Erythroblast (primary cell): ENCODE measurements around the gene AMELY.
"Not testable (repeated sequence)": the region's sequence is repeated elsewhere in the genome, so short reads cannot be mapped to it uniquely, and the experiment has no call there.

ENCODE experiments used
- DNase-seq, 2 experiments: peaks; one replicate each; lab custom pipeline; 2025; lab: John Stamatoyannopoulos, UW
- GATA1 ChIP-seq: IDR thresholded peaks from 2 replicates; pipeline ENCODE4 v1.6.1; 2011; ENCODE audit warnings: low read depth, mild to moderate bottlenecking, control low read depth, low read length, moderate library complexity
- POLR2A ChIP-seq: IDR thresholded peaks from 2 replicates; pipeline ENCODE4 v1.6.1; 2011; ENCODE audit warnings: mild to moderate bottlenecking, low read length

AMELY gene, protein sequence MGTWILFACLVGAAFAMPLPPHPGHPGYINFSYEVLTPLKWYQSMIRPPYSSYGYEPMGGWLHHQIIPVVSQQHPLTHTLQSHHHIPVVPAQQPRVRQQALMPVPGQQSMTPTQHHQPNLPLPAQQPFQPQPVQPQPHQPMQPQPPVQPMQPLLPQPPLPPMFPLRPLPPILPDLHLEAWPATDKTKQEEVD

DNA sequence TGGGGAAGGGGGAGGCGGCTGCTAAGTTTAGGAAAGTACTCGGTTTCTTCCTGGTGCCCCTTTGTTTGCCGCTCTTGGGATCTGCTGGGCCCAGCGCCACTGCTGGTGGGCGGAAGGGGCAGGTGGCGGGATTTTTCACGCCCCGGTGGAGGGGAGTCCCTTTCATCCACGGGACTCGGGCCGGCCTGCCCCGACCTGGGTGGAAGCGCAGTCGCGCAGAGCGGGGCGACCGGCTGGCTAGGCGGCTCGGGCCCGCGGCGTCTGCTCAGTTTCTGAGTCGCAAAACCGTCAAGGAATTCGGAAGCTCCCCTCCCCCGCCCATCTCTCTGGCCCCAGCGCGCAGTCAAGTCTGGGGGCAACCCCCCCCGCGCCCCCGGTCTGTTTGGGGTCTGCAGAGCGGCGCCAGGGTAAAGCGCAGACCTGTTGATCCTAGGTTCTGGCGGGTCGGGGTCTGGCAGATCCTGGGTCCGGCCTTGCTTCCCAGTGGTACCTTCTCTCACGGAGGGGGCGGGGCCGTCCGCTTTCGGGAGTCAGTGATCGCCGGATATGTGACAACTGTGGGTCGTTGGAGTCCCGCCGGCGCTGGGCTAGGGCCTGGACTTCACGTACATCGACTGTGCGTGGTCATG lies at the start of gene AMELY:
AMELY (minus strand) TSS at position 500 of the 629 bp plus-strand sequence. CDS start 39,144 bp downstream, outside the sequence.
- DNase-seq = no peak
- no peak for TF ChIP-seq POLR2A
- TF ChIP-seq GATA1 = no peak

DNA sequence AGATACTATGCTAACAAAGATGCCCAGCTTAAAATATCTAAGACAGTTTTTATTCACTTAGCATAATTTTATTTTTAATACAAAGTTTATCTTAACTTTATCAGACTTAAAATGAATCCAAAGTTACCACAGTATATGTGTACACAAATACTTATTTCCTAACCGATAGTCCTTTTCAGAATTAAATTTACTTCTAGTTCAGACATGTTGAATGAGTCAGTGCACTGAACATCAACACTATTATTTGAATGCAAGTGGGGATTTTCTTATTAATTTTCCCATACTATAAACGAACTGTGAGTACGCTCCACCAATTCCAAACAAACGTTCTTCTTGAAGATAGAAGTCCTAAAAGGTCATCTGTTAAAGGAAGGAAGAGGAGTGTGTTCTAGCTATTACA lies 38.4 kb upstream of the AMELY start:
- DNase-seq = no peak
- TF ChIP-seq GATA1 (no peak), POLR2A (no peak)

DNA sequence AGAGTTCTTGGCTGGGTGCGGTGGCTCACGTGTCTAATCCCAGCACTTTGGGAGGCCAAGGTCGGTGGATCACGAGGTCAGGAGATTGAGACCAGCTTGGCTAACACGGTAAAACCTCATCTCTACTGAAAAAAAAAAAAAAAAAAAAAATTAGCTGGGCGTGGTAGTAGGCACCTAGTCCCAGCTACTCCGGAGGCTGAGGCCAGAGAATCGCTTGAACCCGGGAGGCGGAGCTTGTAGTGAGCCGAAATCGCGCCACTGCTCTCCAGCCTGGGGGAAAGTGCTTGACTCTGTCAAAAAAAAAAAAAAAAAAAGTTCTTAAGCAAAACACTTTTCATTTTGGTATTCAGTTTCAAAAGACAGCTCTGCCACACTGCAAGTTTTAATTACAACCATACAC lies 36.8 kb upstream of the AMELY start:
- TF ChIP-seq POLR2A (no peak), GATA1 (no peak)
- no peak for DNase-seq

GRCh38 chrY:6947695-6948094 lies 36.1 kb upstream of the AMELY start:
- no peak for DNase-seq
- TF ChIP-seq POLR2A (no peak), GATA1 (no peak)

DNA sequence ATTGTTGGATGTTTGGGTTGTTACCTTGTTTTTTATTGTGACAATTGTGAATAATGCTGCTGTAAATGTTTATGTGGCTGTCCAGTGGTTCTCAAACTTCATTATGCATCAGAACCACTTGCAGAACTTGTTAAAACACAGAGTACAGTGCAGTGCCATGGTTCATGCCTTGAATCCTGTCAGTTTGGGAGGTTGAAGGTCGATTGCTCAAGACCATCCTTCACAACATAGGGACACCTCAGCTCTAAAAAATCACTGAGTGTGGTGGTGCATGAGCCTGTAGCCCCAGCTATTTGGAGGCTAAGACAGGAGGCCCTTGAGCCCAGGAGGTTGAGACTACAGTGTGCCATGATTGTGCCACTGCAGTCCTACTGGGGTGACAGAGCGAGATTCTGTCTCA lies 23.9 kb upstream of the AMELY start:
- no peak for TF ChIP-seq POLR2A
- TF ChIP-seq GATA1 = no peak
- no peak for DNase-seq

DNA sequence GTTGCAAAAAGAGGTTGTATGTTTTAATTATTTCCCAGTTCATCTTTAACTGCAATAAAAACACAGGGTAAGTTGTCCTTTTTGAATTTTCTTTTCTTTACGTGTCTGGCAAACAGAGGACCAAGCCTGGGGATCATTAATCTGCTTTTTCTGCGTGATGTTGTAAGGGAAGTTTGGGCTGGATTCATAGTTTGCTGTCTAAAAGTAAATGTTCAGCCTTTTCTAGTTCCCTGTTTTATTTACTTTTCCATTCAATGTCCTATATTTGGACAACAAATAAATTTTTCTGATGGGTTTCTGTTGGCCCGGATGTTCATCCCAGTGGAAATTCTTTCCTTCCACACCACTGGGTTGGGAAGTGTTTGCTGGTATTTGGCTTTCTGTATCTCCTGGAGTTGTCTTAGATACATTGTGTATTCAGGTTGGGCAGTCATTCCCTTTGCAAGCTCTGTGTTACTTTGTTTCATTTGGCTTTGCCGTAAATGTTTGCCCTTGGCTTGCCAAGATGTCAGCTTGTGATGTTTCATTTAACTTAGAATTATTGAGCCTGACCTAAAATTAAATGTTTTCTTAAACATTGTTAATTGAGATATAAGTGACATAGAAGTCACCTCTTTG lies 20.3 kb upstream of the AMELY start:
- TF ChIP-seq POLR2A = no peak
- no peak for DNase-seq

- DNase-seq = no peak
- TF ChIP-seq GATA1 = no peak
- TF ChIP-seq POLR2A = no peak
Observed at GRCh38 chrY:6929237-6929636, 17.7 kb upstream of the AMELY start.

DNA sequence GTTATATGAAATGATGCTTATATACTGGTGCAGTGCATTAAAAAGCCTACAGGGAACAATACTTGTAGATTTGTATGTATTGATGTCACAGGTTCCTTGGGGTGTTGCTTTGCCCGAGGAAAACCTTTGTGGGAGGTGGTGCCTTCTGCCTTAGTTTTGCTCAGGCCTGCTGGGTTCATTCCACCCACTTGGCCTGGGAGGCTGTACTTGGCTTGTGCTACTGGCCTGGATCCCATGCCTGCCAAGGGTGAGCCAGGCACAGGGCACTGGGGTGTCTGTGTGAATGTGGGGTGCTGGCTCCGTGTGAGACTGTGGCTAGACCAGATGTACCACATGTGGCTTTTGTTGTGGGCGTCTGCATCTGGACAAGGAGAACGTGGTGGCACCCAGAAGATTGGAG lies 16.7 kb upstream of the AMELY start:
- no peak for TF ChIP-seq GATA1
- TF ChIP-seq POLR2A = no peak
- no peak for DNase-seq

DNA sequence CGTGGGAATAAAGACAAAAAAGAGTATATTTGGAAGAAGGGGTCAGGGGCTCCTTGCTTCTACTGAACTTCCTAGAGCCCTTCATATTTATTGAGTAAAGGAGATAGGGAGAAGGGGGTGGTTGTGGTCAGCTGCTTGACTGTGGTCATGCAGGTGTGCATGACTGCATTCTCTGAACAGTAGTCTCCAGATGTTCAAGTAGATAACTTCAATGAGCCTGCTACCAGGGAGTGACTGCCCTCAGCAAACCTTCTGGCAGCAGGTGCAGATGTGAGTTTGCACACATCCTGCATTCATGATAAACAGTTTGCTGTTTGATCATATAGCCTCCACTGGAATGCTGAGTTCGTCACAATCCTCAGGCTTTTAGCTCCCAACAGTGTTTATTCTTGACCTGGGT lies 9.5 kb upstream of the AMELY start:
- DNase-seq = no peak
- TF ChIP-seq GATA1 = no peak
- no peak for TF ChIP-seq POLR2A

DNA sequence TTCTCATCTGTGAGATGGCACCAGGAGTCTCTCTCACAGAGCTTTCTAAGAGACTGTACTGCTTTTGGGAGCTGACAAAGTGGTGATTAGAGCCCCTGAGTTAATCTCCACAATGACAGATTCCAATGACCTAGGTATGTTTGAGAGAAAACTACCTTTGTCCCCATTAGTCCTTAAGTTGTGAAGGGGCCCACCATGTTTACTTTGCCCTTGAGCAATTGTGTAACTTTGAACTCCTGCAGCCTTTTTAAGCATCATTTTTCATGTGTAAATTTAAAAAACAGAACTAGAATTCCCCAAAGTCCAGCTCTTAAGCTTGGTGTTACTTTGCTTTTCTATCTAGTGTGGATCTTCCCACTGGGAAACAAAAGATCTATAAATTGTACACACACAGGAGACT lies 1.8 kb upstream of the AMELY start:
- TF ChIP-seq GATA1 = no peak
- no peak for TF ChIP-seq POLR2A
- no peak for DNase-seq

- peak in 1 of 2 experiments; percentile 0 for DNase-seq
- no peak for TF ChIP-seq POLR2A
- no peak for TF ChIP-seq GATA1
Observed at GRCh38 chrY:6910372-6911252, 940 bp downstream of the AMELY start, which contains the start of gene TBL1Y. TSS of gene TBL1Y (plus strand) at chrY:6910697. CDS start at chrY:7025085, 114,388 bp downstream.

DNA sequence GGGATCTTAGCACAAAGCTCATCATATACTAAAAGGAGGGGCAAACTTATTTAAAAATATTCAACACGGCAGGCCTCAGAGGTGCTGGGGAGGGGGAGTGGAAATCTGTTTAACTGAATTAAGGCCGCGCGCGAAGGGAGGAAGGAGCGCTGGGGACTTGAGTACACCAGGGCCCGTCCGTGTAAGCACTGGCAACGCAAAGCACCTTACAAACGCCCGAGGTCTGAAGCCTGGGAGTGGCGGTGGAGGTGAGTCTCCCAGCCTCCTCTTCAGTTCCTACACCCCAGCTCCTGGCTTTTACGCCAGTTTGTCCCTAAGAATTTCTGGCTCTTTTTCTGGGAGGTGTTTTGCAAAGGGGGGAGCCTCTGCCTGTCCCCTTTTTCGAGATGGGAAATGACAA lies 1.7 kb downstream of the AMELY start:
- TF ChIP-seq POLR2A (no peak), GATA1 (no peak)
- DNase-seq = no peak

GRCh38 chrY:6909118-6909521 lies 2.4 kb downstream of the AMELY start:
- TF ChIP-seq GATA1 = no peak
- no peak for TF ChIP-seq POLR2A
- DNase-seq = peak in 1 of 2 experiments; percentile 1

- DNase-seq = not testable (repeated sequence)
Observed at GRCh38 chrY:6908021-6908420, 3.5 kb downstream of the AMELY start.
